ENCODE measurements around the gene BAIAP2.

Gene BAIAP2

GRCh38 chr17:81142301-81143199 lies 107.6 kb downstream of the BAIAP2 start:
- H3K9ac ChIP-seq (ENCODE audit: low read depth, low read length, poor library complexity, severe bottlenecking): no peak overlapping the region
- H3K36me3 ChIP-seq (ENCODE audit: insufficient read depth, low read length): no peaks in the 10 kb centered on the region
- no peaks in the 10 kb centered on the region for H4K20me1 ChIP-seq (ENCODE audit: insufficient read depth, low read length, poor library complexity, severe bottlenecking)
- H3K4me3 ChIP-seq (ENCODE audit: low read length, poor library complexity, severe bottlenecking): no peak overlapping the region
- H3K9me2 ChIP-seq (replicated peaks; ENCODE audit: low read depth, low read length): no peaks in the 10 kb centered on the region
- H3F3A ChIP-seq (ENCODE audit: low read depth): peaks cover under 1% of the 10 kb centered on the region; the same call in 1 of the 2 replicates
- no peak overlapping the region for H3K4me2 ChIP-seq (ENCODE audit: low read depth, low read length, poor library complexity, severe bottlenecking)
- H3K79me2 ChIP-seq (ENCODE audit: insufficient read depth, low read length): no peaks in the 10 kb centered on the region
- no peak for TF ChIP-seq EZH2phosphoT487 (IDR thresholded peaks at IDR 0.05; ENCODE audit: borderline replicate concordance)
- peak; percentile 74 for TF ChIP-seq CTCF (conservative IDR thresholded peaks at IDR 0.05; ENCODE audit: low read length)
- no peaks in the 10 kb centered on the region for H3K9me3 ChIP-seq (ENCODE audit: insufficient read depth, low read depth, low read length)
- H3K27me3 ChIP-seq (ENCODE audit: insufficient read depth, low read length, poor library complexity, severe bottlenecking): no peaks in the 10 kb centered on the region
- peaks cover 3% of the 10 kb centered on the region for H3K4me1 ChIP-seq (ENCODE audit: insufficient read depth, low read length, poor library complexity, severe bottlenecking)
- peak overlapping the region; percentile 32; the same call in 1 of the 2 replicates for H2AFZ ChIP-seq (ENCODE audit: low read length)

GRCh38 chr17:81143200-81143527 lies 108.2 kb downstream of the BAIAP2 start:
- Histone ChIP-seq H3K9me2 (replicated peaks; ENCODE audit: low read depth, low read length) (no peaks in the 10 kb centered on the region), H2AFZ (ENCODE audit: low read length) (no peak overlapping the region), H3K4me2 (ENCODE audit: low read depth, low read length, poor library complexity, severe bottlenecking) (no peak overlapping the region), H3K27me3 (ENCODE audit: insufficient read depth, low read length, poor library complexity, severe bottlenecking) (no peaks in the 10 kb centered on the region), H4K20me1 (ENCODE audit: insufficient read depth, low read length, poor library complexity, severe bottlenecking) (no peaks in the 10 kb centered on the region), H3K9ac (ENCODE audit: low read depth, low read length, poor library complexity, severe bottlenecking) (no peak overlapping the region), H3K9me3 (ENCODE audit: insufficient read depth, low read depth, low read length) (no peaks in the 10 kb centered on the region), H3K4me1 (ENCODE audit: insufficient read depth, low read length, poor library complexity, severe bottlenecking) (peaks cover 3% of the 10 kb centered on the region), H3K36me3 (ENCODE audit: insufficient read depth, low read length) (no peaks in the 10 kb centered on the region), H3K4me3 (ENCODE audit: low read length, poor library complexity, severe bottlenecking) (no peak overlapping the region), H3K79me2 (ENCODE audit: insufficient read depth, low read length) (no peaks in the 10 kb centered on the region), H3F3A (ENCODE audit: low read depth) (no peaks in the 10 kb centered on the region)
- TF ChIP-seq CTCF (conservative IDR thresholded peaks at IDR 0.05; ENCODE audit: low read length): no peak
- no peak for TF ChIP-seq EZH2phosphoT487 (IDR thresholded peaks at IDR 0.05; ENCODE audit: borderline replicate concordance)

GRCh38 chr17:81143717-81144422 lies 108.9 kb downstream of the BAIAP2 start:
- Histone ChIP-seq H3K4me1 (ENCODE audit: insufficient read depth, low read length, poor library complexity, severe bottlenecking) (peaks cover 3% of the 10 kb centered on the region), H3K79me2 (ENCODE audit: insufficient read depth, low read length) (no peaks in the 10 kb centered on the region), H3K27me3 (ENCODE audit: insufficient read depth, low read length, poor library complexity, severe bottlenecking) (no peaks in the 10 kb centered on the region), H2AFZ (ENCODE audit: low read length) (no peak overlapping the region), H4K20me1 (ENCODE audit: insufficient read depth, low read length, poor library complexity, severe bottlenecking) (no peaks in the 10 kb centered on the region), H3K4me2 (ENCODE audit: low read depth, low read length, poor library complexity, severe bottlenecking) (no peak overlapping the region), H3K9me3 (ENCODE audit: insufficient read depth, low read depth, low read length) (no peaks in the 10 kb centered on the region), H3F3A (ENCODE audit: low read depth) (no peaks in the 10 kb centered on the region), H3K9ac (ENCODE audit: low read depth, low read length, poor library complexity, severe bottlenecking) (no peak overlapping the region), H3K4me3 (ENCODE audit: low read length, poor library complexity, severe bottlenecking) (no peak overlapping the region), H3K36me3 (ENCODE audit: insufficient read depth, low read length) (no peaks in the 10 kb centered on the region), H3K9me2 (replicated peaks; ENCODE audit: low read depth, low read length) (no peaks in the 10 kb centered on the region)
- no peak for TF ChIP-seq EZH2phosphoT487 (IDR thresholded peaks at IDR 0.05; ENCODE audit: borderline replicate concordance)
- no peak for TF ChIP-seq CTCF (conservative IDR thresholded peaks at IDR 0.05; ENCODE audit: low read length)

Measured in Loucy (cell line).